Panc1 (cell line): ENCODE data around the gene GNPNAT1.

ENCODE experiments used
- POLR2AphosphoS5 ChIP-seq: IDR thresholded peaks from 2 replicates; pipeline ENCODE4 v1.6.1; 2012; ENCODE audit warnings: mild to moderate bottlenecking, low read depth, low read length, moderate library complexity
- SIN3A ChIP-seq: IDR thresholded peaks from 2 replicates; pipeline ENCODE4 v1.6.1; 2012; ENCODE audit warnings: low read depth, mild to moderate bottlenecking, low read length, moderate library complexity, borderline replicate concordance; ENCODE audit not compliant: insufficient read depth
- TCF7L2 ChIP-seq: IDR thresholded peaks from 2 replicates; pipeline ENCODE4 v1.6.1; 2011; ENCODE audit warnings: mild to moderate bottlenecking, low read depth, low read length, inconsistent platforms
- TF ChIP-seq, protein P1 (sequence below): fragments of 450-650 bp; IDR thresholded peaks from 2 replicates; pipeline ENCODE4 v1.5.1; 2017; ENCODE audit warnings: mild to moderate bottlenecking
- TF ChIP-seq, protein P2 (sequence below), 2 experiments: IDR thresholded peaks; 2 replicates each; pipeline ENCODE4 v1.6.1; 2011 to 2012; ENCODE audit warnings: low read depth in 2 of 2, control low read depth in 1 of 2, low read length in 1 of 2, mild to moderate bottlenecking in 1 of 2, moderate library complexity in 1 of 2; ENCODE audit not compliant: insufficient read depth in 1 of 2

DNA sequence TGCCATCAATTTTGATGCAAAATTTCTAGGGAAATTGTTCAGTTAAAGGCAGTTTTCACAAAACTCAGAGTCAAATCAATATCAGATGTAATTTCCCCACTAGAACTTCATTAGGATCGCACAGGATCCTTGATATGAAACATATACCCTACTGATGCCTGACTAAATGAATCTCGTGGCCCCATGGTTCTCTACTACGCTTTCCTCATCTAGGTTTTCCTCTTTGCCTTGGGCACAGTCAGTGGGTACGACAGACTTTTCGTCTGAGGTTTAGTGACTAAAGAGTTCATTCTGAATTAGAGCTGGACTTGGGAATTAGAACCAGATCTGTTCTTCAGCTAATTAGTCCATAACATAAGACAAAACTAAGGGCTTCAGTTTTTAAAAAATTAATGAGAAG lies 42.5 kb upstream of the GNPNAT1 start:
- TF ChIP-seq POLR2AphosphoS5 = no peak
- TF ChIP-seq, protein P1, sequence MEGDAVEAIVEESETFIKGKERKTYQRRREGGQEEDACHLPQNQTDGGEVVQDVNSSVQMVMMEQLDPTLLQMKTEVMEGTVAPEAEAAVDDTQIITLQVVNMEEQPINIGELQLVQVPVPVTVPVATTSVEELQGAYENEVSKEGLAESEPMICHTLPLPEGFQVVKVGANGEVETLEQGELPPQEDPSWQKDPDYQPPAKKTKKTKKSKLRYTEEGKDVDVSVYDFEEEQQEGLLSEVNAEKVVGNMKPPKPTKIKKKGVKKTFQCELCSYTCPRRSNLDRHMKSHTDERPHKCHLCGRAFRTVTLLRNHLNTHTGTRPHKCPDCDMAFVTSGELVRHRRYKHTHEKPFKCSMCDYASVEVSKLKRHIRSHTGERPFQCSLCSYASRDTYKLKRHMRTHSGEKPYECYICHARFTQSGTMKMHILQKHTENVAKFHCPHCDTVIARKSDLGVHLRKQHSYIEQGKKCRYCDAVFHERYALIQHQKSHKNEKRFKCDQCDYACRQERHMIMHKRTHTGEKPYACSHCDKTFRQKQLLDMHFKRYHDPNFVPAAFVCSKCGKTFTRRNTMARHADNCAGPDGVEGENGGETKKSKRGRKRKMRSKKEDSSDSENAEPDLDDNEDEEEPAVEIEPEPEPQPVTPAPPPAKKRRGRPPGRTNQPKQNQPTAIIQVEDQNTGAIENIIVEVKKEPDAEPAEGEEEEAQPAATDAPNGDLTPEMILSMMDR = no peak
- TF ChIP-seq SIN3A = no peak
- TF ChIP-seq, protein P2, sequence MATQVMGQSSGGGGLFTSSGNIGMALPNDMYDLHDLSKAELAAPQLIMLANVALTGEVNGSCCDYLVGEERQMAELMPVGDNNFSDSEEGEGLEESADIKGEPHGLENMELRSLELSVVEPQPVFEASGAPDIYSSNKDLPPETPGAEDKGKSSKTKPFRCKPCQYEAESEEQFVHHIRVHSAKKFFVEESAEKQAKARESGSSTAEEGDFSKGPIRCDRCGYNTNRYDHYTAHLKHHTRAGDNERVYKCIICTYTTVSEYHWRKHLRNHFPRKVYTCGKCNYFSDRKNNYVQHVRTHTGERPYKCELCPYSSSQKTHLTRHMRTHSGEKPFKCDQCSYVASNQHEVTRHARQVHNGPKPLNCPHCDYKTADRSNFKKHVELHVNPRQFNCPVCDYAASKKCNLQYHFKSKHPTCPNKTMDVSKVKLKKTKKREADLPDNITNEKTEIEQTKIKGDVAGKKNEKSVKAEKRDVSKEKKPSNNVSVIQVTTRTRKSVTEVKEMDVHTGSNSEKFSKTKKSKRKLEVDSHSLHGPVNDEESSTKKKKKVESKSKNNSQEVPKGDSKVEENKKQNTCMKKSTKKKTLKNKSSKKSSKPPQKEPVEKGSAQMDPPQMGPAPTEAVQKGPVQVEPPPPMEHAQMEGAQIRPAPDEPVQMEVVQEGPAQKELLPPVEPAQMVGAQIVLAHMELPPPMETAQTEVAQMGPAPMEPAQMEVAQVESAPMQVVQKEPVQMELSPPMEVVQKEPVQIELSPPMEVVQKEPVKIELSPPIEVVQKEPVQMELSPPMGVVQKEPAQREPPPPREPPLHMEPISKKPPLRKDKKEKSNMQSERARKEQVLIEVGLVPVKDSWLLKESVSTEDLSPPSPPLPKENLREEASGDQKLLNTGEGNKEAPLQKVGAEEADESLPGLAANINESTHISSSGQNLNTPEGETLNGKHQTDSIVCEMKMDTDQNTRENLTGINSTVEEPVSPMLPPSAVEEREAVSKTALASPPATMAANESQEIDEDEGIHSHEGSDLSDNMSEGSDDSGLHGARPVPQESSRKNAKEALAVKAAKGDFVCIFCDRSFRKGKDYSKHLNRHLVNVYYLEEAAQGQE (IDR thresholded peaks at IDR 0.05; ENCODE audit: insufficient read depth in 1 of 2, low read depth in 2 of 2, low read length in 1 of 2) = no peak
- TF ChIP-seq TCF7L2 = no peak
